SW480 (cell line): ENCODE data around the gene CCDC68.

Experiments
- DNase-seq: peaks from one replicate; pipeline ENCODE4 v3.0.0-alpha.2; 2016; ENCODE audit warnings: low spot score

Gene CCDC68

GRCh38 chr18:54961016-54961423, 1.8 kb upstream of the CCDC68 start:
- no peak for DNase-seq

DNA sequence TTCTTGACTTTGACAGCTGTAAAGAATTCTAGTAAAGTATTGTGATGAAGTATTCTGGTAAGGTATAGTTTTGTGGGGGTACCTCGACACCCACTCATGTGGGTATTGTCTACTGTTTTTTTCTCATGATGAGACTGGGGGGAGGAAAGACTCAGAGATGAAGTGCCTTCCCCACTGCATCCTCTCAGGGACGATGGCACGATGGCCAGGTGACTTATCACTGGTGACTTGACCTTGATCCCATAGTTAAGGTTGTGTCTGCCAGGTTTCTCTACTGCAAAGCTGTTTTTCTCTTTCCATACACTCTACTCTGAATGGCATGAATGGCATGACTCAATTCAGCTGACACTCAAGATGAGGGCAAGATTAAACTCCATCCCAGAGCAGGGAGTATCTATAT, 936 bp upstream of the CCDC68 start:
- no peak for DNase-seq

DNA sequence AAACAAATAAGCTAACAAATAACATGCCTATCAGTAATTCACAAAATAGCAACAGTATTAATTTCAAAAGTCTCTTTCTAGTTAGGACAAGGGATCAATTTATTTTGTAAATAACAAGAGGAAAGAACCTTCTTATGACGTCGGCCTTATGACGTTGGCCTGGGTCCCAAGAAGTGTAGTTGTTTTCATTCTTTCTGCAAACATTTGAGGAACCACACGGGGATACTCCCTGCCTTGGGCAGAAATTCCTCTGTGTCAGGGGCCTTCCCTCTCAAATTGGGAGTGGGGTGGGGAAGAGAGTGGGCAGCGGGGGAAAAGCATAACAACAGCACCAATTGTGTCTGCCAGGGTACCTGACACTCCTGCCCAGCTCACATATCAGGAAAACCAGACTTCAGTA, 1.3 kb downstream of the CCDC68 start:
- no peak for DNase-seq

- no peak for DNase-seq
These were observed 1.9 kb downstream of the CCDC68 start for GRCh38 chr18:54957296-54957832.

DNA sequence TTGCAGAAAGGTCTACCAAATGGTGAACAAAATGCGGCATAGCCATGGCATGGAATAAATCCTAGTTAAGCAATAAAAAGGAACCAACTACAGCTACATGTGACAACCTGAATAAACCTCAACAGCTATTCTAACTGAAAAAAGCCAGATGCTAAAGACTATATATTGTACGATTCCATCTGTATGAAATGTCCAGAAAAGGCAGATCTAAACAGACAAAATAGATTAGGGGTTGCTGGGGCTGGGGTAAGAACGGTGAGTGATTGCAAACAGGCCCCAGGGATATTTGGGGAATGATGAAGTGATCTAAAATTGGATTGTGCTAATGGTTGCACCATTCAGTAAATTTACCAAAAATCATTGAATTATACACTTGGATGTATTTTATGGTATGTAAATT, 2.8 kb downstream of the CCDC68 start:
- no peak for DNase-seq

DNA sequence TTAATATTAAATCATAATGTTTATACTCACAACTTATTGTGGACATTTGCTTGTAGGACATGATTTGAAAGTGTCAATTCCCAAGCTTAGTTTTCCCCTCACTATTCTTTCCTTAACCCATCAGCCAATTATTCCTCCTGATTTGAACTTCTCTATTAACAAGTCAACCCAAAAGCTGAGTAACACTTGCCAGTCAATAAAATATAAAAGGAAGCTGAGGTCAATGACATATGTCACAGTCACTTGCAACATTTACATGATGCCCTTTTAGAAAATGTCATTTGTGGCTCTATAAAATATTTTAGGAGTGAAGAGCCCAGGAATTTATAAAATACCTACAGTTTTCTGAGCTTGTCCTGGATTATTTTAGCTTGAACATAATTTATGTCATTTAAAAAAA, 7.2 kb downstream of the CCDC68 start:
- DNase-seq = no peak

DNA sequence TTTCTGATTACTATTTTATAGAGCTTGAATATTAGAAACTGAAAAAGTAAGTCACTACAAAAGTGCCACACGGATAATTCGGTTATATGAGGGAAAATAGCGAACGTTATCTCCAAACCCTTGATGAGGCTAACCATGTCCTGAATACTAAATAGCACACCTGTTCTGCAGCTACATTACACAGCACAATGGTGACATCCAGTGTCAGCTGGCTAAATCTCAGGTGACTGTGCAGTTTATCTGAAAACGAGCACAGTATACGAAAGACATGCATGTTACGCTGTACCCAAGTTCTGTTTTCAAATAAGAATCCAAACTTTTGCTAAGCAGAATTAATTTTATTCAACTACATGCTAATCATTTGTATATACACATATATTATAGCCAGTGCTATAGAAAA, 9.0 kb downstream of the CCDC68 start:
- no peak for DNase-seq

DNA sequence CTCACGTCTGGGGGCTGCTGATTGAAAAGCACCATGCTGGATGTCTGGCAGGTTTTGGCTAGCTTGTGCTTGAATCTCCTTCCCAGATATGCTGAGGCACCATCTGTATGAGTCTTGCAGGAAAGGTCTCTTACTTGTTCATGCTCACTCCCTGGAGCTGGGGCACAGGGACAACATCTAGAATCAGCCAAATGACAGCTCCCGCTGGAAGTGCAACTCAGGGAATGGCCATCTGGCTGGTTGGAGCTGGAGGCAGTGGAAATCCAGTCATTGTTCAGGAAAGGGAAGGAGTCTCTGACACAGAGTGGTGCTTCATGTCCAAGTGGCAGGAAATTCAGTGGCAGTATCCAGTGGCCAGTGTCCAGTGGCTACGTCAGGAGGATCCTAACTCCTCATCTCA, 9.7 kb downstream of the CCDC68 start:
- no peak for DNase-seq

DNA sequence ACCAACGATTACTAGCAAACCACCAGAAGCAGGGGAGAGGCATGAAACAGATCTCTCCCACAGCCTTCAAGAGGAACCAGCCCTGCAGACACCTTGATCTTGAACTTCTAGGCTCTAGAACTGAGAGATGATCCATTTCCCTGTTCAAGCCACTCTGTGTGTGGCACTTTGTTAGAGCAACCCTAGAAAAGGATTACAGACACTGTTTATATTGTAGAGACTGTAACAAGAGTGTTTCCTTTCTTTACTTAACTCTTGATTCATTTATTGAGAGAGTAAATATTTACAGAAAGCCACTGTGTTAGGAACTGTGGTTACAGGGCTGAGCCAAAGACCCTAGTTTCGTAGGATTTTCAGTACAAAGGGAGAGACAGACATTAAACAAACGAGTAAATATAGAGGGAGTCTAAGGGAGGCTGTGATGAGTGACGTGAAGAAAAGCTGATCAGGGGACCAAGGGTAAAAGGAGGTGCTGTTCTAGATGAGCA, 10.9 kb downstream of the CCDC68 start:
- no peak for DNase-seq

DNA sequence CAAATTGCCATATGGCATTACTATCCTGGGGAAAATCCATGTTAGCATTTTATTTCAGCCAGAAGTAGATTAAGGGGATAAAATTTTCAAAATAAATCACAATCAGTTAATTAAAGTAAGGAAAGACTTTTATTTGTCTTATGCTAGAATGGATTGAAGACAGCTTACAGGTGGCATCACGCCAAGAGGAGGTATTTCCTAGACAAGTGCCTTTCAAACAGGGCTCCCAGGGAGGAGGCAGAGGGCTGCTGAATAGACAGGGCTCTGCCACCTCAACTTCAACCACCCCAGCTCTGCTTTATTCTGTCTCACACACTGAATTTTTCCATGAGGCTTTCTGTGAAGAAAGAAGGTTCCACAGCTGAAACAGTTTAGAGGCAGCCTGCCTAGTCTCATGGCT, 12.2 kb downstream of the CCDC68 start:
- no peak for DNase-seq

GRCh38 chr18:54946149-54946581, 13.1 kb downstream of the CCDC68 start:
- DNase-seq = peak; percentile 38

GRCh38 chr18:54945576-54946125, 13.6 kb downstream of the CCDC68 start:
- DNase-seq = no peak

DNA sequence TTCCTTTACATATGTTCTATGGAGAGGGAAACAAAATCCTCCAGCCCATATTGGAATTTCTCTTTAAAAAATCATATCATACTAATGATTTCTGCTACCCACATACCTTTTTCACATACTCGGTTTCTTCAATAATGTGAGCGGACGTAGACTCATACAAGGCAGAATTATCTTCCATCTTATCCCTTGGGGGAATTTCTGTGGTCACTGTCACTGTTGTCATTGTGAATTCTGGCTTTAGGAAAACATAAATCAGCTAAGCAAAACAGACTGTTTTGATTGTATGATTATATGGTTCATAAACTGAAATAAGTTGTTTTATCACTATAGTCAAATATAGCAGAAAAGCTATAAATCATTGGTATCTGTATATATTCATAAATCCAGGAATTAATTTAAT, 16.7 kb downstream of the CCDC68 start:
- DNase-seq = no peak

DNA sequence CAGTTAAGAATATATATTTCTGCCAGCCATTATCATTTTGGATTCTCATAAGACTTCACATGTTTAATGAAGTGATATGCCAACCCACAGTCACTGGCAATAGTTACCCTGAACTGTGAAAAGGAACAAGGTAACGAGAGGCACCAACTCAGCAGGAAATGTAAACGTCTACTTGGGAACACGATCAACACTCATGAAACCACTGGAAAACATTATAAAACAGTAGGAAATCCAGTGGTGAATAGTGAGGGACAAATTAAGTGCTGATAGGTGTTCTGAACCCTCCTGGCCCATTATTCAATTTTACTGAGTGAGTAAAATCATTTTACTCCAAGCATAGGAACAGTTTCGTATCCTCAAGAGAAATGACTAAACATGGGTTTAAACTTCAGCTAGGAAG, 17.1 kb downstream of the CCDC68 start:
- no peak for DNase-seq

- DNase-seq = no peak
These were observed 19.8 kb downstream of the CCDC68 start for GRCh38 chr18:54939361-54939917.

DNA sequence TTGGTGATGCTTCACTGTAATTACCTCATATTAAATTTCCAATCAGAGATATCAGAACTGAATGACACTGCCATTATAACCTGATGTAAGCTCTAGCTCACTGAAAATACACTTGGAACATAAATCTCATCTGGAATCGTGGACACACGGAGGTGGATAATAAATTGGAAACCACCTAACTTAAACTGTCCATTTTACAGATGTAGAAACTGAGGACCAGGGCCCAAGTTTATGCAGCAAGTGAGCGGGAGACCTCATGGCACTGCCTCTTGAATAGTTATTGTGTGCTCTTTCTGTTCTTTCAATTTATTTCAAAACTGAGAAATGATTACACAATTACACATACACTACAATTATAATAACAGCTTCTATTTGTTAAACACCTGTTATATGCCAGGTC, 20.8 kb downstream of the CCDC68 start:
- DNase-seq = no peak

- no peak for DNase-seq
These were observed 26.8 kb downstream of the CCDC68 start for GRCh38 chr18:54932472-54932871.

- no peak for DNase-seq
These were observed 28.1 kb downstream of the CCDC68 start for GRCh38 chr18:54931152-54931551.

GRCh38 chr18:54928236-54928635, 31.0 kb downstream of the CCDC68 start:
- no peak for DNase-seq

GRCh38 chr18:54926593-54927325, 32.5 kb downstream of the CCDC68 start:
- DNase-seq = no peak

DNA sequence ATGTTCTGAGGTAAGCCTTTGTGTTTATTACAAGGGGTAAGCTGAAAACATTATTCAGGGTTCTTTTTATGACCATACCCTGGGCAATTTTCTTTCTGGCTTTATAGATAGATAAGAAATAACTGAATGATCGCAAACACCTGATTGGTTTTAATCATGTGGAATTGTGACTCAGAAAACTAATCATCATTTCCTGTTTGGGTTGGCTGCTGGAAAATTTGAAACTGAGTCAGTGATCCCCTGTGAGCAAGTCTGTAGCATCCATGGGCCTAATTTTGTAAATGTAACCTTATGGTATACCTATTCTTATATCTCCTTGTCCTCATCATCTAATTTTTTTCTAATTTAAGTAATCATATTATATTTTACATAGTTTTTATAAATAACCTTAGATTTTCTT, 34.3 kb downstream of the CCDC68 start:
- no peak for DNase-seq

GRCh38 chr18:54923339-54923956, 35.8 kb downstream of the CCDC68 start:
- DNase-seq = no peak

DNA sequence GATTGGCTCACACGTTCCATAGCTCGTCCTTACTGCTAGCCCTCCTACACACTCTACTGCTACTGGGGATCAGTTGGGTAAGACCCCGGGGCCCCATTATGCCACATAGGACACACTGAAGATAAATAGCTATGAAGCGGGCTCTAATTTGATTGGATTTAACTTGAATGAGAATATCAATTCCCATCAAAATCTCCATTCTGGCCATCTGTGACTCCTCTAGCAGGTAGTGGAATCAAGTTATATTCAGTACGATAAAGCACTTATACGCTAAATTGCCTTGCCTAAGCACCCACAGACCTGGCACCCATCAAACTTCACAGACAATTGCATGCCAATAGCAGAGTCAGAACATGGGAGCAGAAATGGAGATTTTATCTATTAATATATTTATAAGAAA, 39.8 kb downstream of the CCDC68 start:
- DNase-seq = no peak
